Measurements from ENCODE around the gene UNC13D. TPM values are rescaled to one million over a fixed set of nuclear protein-coding genes. Genes with fewer than 3 reads are reported as not detected.
A peak's percentile ranks its signal among the peaks of the same experiment; 100 is the strongest.
"Not testable (repeated sequence)": the region's sequence is repeated elsewhere in the genome, so short reads cannot be mapped to it uniquely, and the experiment has no call there.

UNC13D gene
- total RNA-seq, 1 donor from 2014 or later: 102 TPM

- no peak for DNase-seq
- CTCF ChIA-PET: no interaction called here
- Mint-ChIP-seq H3K27me3 (no peaks in the 10 kb centered on the region), H3K4me3 (no peak overlapping the region), H3K27ac (no peak overlapping the region), H3K9me3 (no peaks in the 10 kb centered on the region), H3K36me3 (ENCODE audit: low read depth) (no peaks in the 10 kb centered on the region), H3K4me1 (peaks cover 11% of the 10 kb centered on the region)
- POLR2A ChIA-PET: no interaction called here
- intact Hi-C loops (cut with micrococcal nuclease): no loop called here
- no peak for ATAC-seq (ENCODE audit: low read depth)
- TF ChIP-seq CTCF (IDR thresholded peaks at IDR 0.05): no peak
Observed at GRCh38 chr17:75869282-75870141, 25.3 kb upstream of the UNC13D start.

- H3K9me3 Mint-ChIP-seq; H3K27ac Mint-ChIP-seq; ATAC-seq (ENCODE audit: low read depth); H3K4me3 Mint-ChIP-seq; DNase-seq; H3K36me3 Mint-ChIP-seq (ENCODE audit: low read depth); H3K27me3 Mint-ChIP-seq; intact Hi-C loops (cut with micrococcal nuclease); CTCF ChIA-PET: not testable (repeated sequence)
- POLR2A ChIA-PET: interaction anchor here (2.1 kb wide), 1 partner anchor 13 kb away, joined by 7 read pairs; the partner anchor contains the start of gene WBP2
- peaks cover 18% of the 10 kb centered on the region for H3K4me1 Mint-ChIP-seq
Observed at GRCh38 chr17:75868730-75869281, 24.6 kb upstream of the UNC13D start.

- H3K9me3 Mint-ChIP-seq; ATAC-seq (ENCODE audit: low read depth); H3K4me3 Mint-ChIP-seq; intact Hi-C loops (cut with micrococcal nuclease); DNase-seq; H3K27me3 Mint-ChIP-seq; H3K36me3 Mint-ChIP-seq (ENCODE audit: low read depth): not testable (repeated sequence)
- peaks cover 25% of the 10 kb centered on the region for H3K4me1 Mint-ChIP-seq
- H3K27ac Mint-ChIP-seq: peak overlapping the region; percentile 86
- ChIA-PET CTCF (interaction anchor here (0.7 to 2.1 kb wide), 4 partner anchors 9 to 18 kb away, joined by 3 to 9 read pairs (median 4); partner anchors contain the start of gene WBP2), POLR2A (interaction anchor here (0.7 to 3.4 kb wide), 8 partner anchors 10 to 651 kb away, joined by 3 to 27 read pairs (median 5); partner anchors contain the start of genes UNC13D and WBP2)
Observed at GRCh38 chr17:75865404-75866188, 21.4 kb upstream of the UNC13D start.

GRCh38 chr17:75864887-75865286 is 20.7 kb upstream of the UNC13D start:
- H3K9me3 Mint-ChIP-seq; DNase-seq; H3K36me3 Mint-ChIP-seq (ENCODE audit: low read depth); H3K27me3 Mint-ChIP-seq; H3K4me3 Mint-ChIP-seq: not testable (repeated sequence)
- Mint-ChIP-seq H3K4me1 (peaks cover 25% of the 10 kb centered on the region), H3K27ac (peak overlapping the region; percentile 86)
- POLR2A ChIA-PET: interaction anchor here (0.6 to 3.4 kb wide), 11 partner anchors 10 to 652 kb away, joined by 3 to 27 read pairs (median 4); partner anchors contain the start of genes UNC13D and WBP2
- intact Hi-C loops (cut with micrococcal nuclease): loop anchor here (1.0 kb wide), 2 partner anchors 10 to 12 kb away; partner anchors contain the start of gene WBP2
- ATAC-seq (ENCODE audit: low read depth): peak; percentile 13
- CTCF ChIA-PET: interaction anchor here (0.7 to 2.1 kb wide), 5 partner anchors 9 to 17 kb away, joined by 3 to 9 read pairs (median 4); partner anchors contain the start of gene WBP2

- peak overlapping the region; percentile 28 for H3K4me3 Mint-ChIP-seq
- H3K27me3 Mint-ChIP-seq: no peaks in the 10 kb centered on the region
- ChIA-PET CTCF (interaction anchor here (0.8 to 2.1 kb wide), 4 partner anchors 8 to 17 kb away, joined by 3 to 9 read pairs (median 4); partner anchors contain the start of gene WBP2), POLR2A (interaction anchor here (0.6 to 3.4 kb wide), 9 partner anchors 9 to 85 kb away, joined by 3 to 27 read pairs (median 4); partner anchors contain the start of genes UNC13D and WBP2)
- H3K27ac Mint-ChIP-seq: peak overlapping the region; percentile 86
- no peaks in the 10 kb centered on the region for H3K9me3 Mint-ChIP-seq
- peak; percentile 52 for DNase-seq
- H3K4me1 Mint-ChIP-seq: peaks cover 27% of the 10 kb centered on the region
- H3K36me3 Mint-ChIP-seq (ENCODE audit: low read depth): no peaks in the 10 kb centered on the region
- no peak for TF ChIP-seq CTCF (IDR thresholded peaks at IDR 0.05)
- peak; percentile 90 for ATAC-seq (ENCODE audit: low read depth)
- intact Hi-C loops (cut with micrococcal nuclease): loop anchor here (1.0 kb wide), 2 partner anchors 9 to 13 kb away; partner anchors contain the start of gene WBP2
Observed at GRCh38 chr17:75864448-75864871, 20.3 kb upstream of the UNC13D start.

GRCh38 chr17:75861927-75862317 is 17.7 kb upstream of the UNC13D start:
- ATAC-seq (ENCODE audit: low read depth) (no peak), DNase-seq (no peak)
- no peak for TF ChIP-seq CTCF (IDR thresholded peaks at IDR 0.05)
- Mint-ChIP-seq H3K9me3 (no peaks in the 10 kb centered on the region), H3K36me3 (ENCODE audit: low read depth) (no peaks in the 10 kb centered on the region), H3K4me3 (no peak overlapping the region), H3K27ac (no peak overlapping the region), H3K4me1 (peaks cover 46% of the 10 kb centered on the region), H3K27me3 (no peaks in the 10 kb centered on the region)
- POLR2A ChIA-PET: interaction anchor here (0.8 to 1.5 kb wide), 2 partner anchors 32 to 96 kb away, joined by 3 to 4 read pairs; partner anchors contain the start of gene GALK1
- CTCF ChIA-PET: interaction anchor here (0.7 to 1.2 kb wide), 2 partner anchors 16 to 35 kb away, joined by 3 to 4 read pairs; partner anchors contain the start of gene TRIM65
- intact Hi-C loops (cut with micrococcal nuclease): no loop called here

- intact Hi-C loops (cut with micrococcal nuclease): loop anchor here (5.0 kb wide), 3 partner anchors 413 to 677 kb away; partner anchors contain the start of genes PRPSAP1 and SUMO2
- H3K4me1 Mint-ChIP-seq: peaks cover 43% of the 10 kb centered on the region
- H3K27me3 Mint-ChIP-seq; ATAC-seq (ENCODE audit: low read depth); H3K4me3 Mint-ChIP-seq; H3K9me3 Mint-ChIP-seq; DNase-seq; H3K36me3 Mint-ChIP-seq (ENCODE audit: low read depth): not testable (repeated sequence)
- peak overlapping the region; percentile 42 for H3K27ac Mint-ChIP-seq
- CTCF ChIA-PET: interaction anchor here (0.7 to 1.7 kb wide), 3 partner anchors 20 to 94 kb away, joined by 3 to 12 read pairs (median 5); partner anchors contain the start of genes GALK1 and TRIM65
- POLR2A ChIA-PET: interaction anchor here (0.6 to 6.5 kb wide), 9 partner anchors 15 to 696 kb away, joined by 5 to 129 read pairs (median 10); partner anchors contain the start of genes MRPL38, TRIM47, TRIM65 and UNC13D
Observed at GRCh38 chr17:75859358-75859757, 15.2 kb upstream of the UNC13D start.
